ENCODE measurements around the gene MLANA. TPM values are rescaled to one million over a fixed set of nuclear protein-coding genes. Genes with fewer than 3 reads are reported as not detected.
A peak's percentile ranks its signal among the peaks of the same experiment; 100 is the strongest.

MLANA gene
- total RNA-seq, 2 experiments from 2014 or later: not detected

DNA sequence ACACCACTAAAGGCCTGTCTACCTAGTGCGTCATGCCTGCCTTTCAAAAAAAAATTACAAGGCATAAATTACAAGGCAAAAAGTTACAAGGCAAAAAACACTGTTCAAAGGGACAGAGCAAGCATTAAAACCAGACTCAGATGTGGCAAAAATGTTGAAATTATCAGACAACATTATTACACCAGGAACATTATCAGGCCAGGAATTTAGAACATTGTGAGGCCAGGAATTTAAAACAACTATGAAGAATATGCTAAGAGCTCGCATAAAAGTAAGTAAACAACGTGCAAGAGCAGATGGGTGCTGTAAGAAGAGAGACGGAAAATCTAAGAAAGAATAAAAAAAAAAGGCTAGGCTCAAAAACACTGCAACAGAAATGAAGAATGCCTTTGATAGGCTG lies 18.2 kb upstream of the MLANA start:
- POLR2A ChIA-PET: no interaction called here
- H3K9me3 Mint-ChIP-seq: no peaks in the 10 kb centered on the region

DNA sequence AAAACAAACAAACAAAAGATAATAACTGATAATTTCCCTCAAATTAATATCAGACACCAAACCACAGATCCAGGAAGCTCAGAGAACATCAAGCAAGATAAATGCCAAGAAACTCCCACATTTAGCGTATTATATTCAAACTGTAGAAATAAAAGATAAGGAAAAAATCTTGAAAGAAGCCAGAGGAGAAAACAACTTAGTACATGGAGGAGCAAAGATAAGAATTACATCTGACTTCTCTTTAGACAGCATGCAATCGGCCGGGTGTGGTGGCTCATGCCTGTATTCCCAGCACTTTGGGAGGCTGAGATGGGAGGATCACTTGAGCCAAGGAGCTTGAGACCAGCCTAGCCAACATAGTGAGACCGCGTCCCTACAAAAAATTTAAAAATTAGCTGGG lies 17.2 kb upstream of the MLANA start:
- peaks cover 19% of the 10 kb centered on the region for H3K4me1 Mint-ChIP-seq (ENCODE audit: low read depth)
- no peak overlapping the region for H3K4me3 Mint-ChIP-seq
- H3K36me3 Mint-ChIP-seq (ENCODE audit: low read depth): no peaks in the 10 kb centered on the region
- CTCF ChIA-PET: interaction anchor here (3.5 kb wide), 1 partner anchor 13 kb away, joined by 26 read pairs; no protein-coding TSS in a partner anchor
- H3K27ac Mint-ChIP-seq: no peak overlapping the region
- TF ChIP-seq CTCF (IDR thresholded peaks at IDR 0.05): no peak
- ATAC-seq (no peak), DNase-seq (no peak)
- H3K27me3 Mint-ChIP-seq: no peaks in the 10 kb centered on the region
- POLR2A ChIA-PET: no interaction called here
- H3K9me3 Mint-ChIP-seq: no peaks in the 10 kb centered on the region
- intact Hi-C loops (cut with micrococcal nuclease): no loop called here

More for the DNA sequence above, 18.2 kb upstream of the MLANA start:
- Mint-ChIP-seq H3K27ac (no peak overlapping the region), H3K4me3 (no peak overlapping the region), H3K27me3 (no peaks in the 10 kb centered on the region), H3K4me1 (ENCODE audit: low read depth) (peaks cover 19% of the 10 kb centered on the region), H3K36me3 (ENCODE audit: low read depth) (no peaks in the 10 kb centered on the region)
- no peak for TF ChIP-seq CTCF (IDR thresholded peaks at IDR 0.05)
- intact Hi-C loops (cut with micrococcal nuclease): no loop called here
- CTCF ChIA-PET: interaction anchor here (2.6 to 3.5 kb wide), 2 partner anchors 14 to 40 kb away, joined by 9 to 26 read pairs; partner anchors contain the start of gene ERMP1
- ATAC-seq (no peak), DNase-seq (no peak)

- peak overlapping the region; percentile 18 for H3K27ac Mint-ChIP-seq
- CTCF ChIA-PET: interaction anchor here (3.5 kb wide), 1 partner anchor 13 kb away, joined by 26 read pairs; no protein-coding TSS in a partner anchor
- ATAC-seq (no peak), DNase-seq (no peak)
- no peaks in the 10 kb centered on the region for H3K9me3 Mint-ChIP-seq
- no peaks in the 10 kb centered on the region for H3K27me3 Mint-ChIP-seq
- peaks cover 19% of the 10 kb centered on the region for H3K4me1 Mint-ChIP-seq (ENCODE audit: low read depth)
- no peaks in the 10 kb centered on the region for H3K36me3 Mint-ChIP-seq (ENCODE audit: low read depth)
- POLR2A ChIA-PET: no interaction called here
- TF ChIP-seq CTCF (IDR thresholded peaks at IDR 0.05): no peak
- intact Hi-C loops (cut with micrococcal nuclease): no loop called here
- H3K4me3 Mint-ChIP-seq: no peak overlapping the region
Measured at GRCh38 chr9:5874048-5874447, 16.6 kb upstream of the MLANA start.

DNA sequence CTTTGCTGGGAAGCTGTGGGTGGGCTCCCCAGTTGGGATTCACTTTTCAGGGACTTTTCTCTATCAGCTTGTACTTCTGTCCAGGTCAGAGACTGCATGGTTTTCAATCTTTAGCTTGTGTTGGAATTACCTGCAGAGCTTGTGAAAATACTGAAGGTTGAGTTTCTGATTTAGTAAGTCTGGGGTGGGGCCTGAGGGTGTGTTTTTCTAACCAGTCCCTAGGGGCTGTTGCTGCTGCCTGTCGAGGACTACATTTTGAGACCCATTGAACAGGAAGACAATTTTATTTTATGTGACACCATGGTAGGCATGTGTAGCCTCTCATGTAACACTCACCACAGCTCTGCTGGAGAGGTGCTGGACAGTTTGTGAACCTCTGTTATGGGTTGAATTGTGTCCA lies 14.7 kb upstream of the MLANA start:
- TF ChIP-seq CTCF (IDR thresholded peaks at IDR 0.05): no peak
- H3K27ac Mint-ChIP-seq: no peak overlapping the region
- H3K4me3 Mint-ChIP-seq: no peak overlapping the region
- H3K36me3 Mint-ChIP-seq (ENCODE audit: low read depth): no peaks in the 10 kb centered on the region
- POLR2A ChIA-PET: no interaction called here
- no peak for DNase-seq
- peak; percentile 24 for ATAC-seq
- intact Hi-C loops (cut with micrococcal nuclease): no loop called here
- CTCF ChIA-PET: interaction anchor here (0.7 to 1.6 kb wide), 3 partner anchors 10 to 178 kb away, joined by 3 to 5 read pairs (median 4); no protein-coding TSS in a partner anchor
- peaks cover 8% of the 10 kb centered on the region for H3K4me1 Mint-ChIP-seq (ENCODE audit: low read depth)
- H3K27me3 Mint-ChIP-seq: no peaks in the 10 kb centered on the region
- no peaks in the 10 kb centered on the region for H3K9me3 Mint-ChIP-seq

GRCh38 chr9:5876711-5877110 lies 14.0 kb upstream of the MLANA start:
- no peaks in the 10 kb centered on the region for H3K9me3 Mint-ChIP-seq
- H3K36me3 Mint-ChIP-seq (ENCODE audit: low read depth): no peaks in the 10 kb centered on the region
- ChIA-PET POLR2A (no interaction called here), CTCF (interaction anchor here (1.4 to 1.6 kb wide), 3 partner anchors 9 to 19 kb away, joined by 4 to 5 read pairs (median 4); no protein-coding TSS in a partner anchor)
- H3K27ac Mint-ChIP-seq: no peak overlapping the region
- DNase-seq (no peak), ATAC-seq (no peak)
- peaks cover 8% of the 10 kb centered on the region for H3K4me1 Mint-ChIP-seq (ENCODE audit: low read depth)
- intact Hi-C loops (cut with micrococcal nuclease): no loop called here
- no peak overlapping the region for H3K4me3 Mint-ChIP-seq
- H3K27me3 Mint-ChIP-seq: no peaks in the 10 kb centered on the region
- no peak for TF ChIP-seq CTCF (IDR thresholded peaks at IDR 0.05)
